ENCODE results near the gene EVI5L.
"Not testable (repeated sequence)": the region's sequence is repeated elsewhere in the genome, so short reads cannot be mapped to it uniquely, and the experiment has no call there.

The EVI5L gene

DNA sequence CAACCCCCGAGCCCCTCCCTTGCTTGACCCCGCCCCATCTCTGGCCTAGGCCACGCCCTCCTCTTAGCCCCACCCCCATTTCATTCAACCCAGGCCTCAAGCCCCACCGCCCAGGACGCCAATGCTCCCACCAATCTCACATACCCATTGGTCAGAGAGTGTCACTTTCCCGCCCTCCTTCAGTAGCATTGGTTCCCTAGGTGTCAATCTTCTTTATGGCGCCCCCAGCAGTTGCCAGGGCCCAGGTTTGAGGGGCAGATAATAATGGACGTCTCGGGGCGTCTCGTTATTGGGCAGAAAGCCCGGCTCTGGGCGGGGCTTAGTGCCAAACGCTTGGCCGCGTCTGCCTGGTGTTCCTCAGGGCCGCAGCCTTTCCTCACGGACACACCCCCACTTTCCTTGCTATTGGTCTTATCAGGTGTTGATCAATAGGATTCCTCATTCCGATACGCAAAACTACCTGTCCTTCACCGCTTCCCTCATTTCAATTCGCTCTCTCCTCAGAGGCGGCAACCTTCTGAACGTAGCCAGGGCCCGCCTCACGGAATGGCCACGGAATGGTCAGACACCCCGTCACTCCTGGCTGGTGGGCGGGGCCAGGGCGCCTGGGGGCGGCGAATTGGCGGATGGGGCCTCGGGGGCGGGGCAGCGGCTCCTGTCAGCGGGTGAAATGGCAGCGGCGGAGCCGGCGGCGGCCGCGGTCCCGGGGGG lies at the start of gene EVI5L:
EVI5L (plus strand) TSS at position 658 of the 711 bp plus-strand sequence. CDS start 16,325 bp downstream, outside the sequence.
- DNase-seq (ENCODE audit: low read depth), result peak; percentile 99

DNA sequence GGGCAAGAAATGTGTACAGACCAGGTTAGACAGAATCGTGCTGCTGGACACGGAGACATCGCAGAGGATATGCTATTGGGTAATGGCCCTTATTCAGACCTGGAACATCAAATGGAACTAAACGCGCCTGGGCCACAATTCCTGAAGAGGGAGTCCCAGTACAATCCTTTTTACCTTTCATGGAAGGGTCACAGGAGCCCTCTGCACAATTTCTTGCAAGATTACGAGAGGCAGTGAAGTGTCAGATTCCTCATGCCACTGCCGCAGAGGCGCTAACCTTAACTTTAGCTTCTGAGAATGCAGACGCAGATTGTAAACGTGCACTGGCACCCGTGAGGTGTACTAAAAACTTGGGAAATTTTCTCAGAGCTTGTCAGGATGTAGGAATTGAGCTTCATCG lies 48.9 kb upstream of the EVI5L start:
- no peak for DNase-seq (ENCODE audit: low read depth)

DNA sequence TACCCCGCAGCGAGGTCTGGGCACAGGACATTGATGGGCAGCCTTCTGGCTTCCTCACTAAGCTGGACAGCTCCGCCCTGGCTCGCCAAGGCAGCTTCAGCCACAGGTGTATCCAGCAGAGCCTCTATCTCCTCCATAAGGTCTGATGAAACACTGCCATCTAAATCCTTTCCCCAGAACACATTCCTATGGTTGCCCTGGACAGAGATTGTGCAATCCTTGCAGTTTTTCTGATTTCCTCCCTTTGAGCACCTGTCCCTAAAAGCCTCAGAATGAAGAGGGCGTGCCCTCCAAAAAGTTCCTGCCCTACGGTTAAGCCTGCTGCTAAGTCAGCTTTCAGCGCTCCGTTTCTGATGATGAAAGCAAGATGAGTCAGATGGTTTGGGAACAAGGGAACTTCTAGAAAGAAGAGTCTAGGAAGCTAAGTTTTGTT lies 46.0 kb upstream of the EVI5L start:
- no peak for DNase-seq (ENCODE audit: low read depth)

DNA sequence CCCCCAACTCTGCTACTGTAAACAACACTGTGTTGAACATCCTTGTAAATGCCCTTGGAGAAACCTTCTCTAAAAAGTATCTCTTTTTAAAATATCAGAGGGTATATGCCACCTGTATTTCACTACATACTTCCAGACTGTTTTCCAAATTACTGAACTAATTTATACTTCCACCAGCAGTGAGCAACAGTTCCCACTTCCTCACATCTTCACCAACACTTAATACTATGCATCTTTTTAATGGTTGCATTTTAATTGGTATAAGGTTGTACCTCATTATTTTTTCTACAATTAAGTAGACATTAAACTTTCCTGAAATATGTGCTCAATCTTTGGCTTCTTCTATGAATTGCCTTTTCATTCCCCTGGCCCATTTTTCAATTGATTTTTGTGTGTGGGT lies 45.2 kb upstream of the EVI5L start:
- no peak for DNase-seq (ENCODE audit: low read depth)

DNA sequence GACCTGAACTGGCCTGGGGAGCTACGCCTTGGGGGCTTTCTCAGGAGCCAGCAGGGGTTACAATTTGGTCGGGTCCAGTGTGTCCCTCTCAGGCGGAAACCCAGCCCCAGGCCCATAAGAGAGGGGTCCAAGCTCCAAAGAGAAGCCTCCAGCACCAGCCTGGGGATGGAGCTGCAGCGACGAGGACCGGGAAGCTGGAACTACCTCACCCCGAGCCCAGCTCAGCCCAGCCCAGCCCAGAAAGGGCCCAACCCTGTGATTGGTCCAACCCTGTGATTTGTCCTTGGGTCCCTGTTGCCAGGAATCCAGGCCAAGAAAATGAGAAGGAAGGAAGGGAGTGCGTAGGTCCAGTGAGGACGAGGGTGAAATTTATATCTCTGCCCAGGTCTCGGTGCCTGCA lies 42.9 kb upstream of the EVI5L start:
- no peak for DNase-seq (ENCODE audit: low read depth)

DNA sequence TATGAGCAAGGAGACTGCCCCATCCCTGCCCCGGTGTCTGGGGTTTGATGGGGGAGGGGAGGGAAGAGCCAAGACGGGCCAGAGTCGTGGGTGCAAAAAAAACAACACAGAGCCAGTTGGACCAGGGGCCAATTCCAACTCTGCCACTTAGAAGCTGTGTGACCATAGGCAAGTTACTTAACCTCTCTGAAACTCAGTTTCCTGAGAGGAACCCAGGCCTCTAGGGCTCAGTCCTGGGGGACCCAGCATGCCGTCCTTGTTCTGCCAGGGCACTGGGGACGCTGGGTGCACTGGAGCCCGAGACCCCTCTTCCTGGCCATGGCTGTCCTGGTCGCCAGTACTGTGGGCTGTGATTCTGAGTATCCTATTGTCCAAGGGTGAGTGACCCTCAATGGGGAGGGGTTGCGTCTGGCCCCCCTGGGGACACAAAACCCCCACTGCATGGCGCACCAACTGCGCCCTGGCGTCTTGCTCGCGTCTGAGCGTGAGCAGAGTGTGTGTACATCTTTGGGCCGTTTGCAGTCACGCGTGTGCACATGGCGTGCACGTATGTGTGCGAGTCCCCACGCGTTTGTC lies 42.3 kb upstream of the EVI5L start:
- no peak for DNase-seq (ENCODE audit: low read depth)

DNA sequence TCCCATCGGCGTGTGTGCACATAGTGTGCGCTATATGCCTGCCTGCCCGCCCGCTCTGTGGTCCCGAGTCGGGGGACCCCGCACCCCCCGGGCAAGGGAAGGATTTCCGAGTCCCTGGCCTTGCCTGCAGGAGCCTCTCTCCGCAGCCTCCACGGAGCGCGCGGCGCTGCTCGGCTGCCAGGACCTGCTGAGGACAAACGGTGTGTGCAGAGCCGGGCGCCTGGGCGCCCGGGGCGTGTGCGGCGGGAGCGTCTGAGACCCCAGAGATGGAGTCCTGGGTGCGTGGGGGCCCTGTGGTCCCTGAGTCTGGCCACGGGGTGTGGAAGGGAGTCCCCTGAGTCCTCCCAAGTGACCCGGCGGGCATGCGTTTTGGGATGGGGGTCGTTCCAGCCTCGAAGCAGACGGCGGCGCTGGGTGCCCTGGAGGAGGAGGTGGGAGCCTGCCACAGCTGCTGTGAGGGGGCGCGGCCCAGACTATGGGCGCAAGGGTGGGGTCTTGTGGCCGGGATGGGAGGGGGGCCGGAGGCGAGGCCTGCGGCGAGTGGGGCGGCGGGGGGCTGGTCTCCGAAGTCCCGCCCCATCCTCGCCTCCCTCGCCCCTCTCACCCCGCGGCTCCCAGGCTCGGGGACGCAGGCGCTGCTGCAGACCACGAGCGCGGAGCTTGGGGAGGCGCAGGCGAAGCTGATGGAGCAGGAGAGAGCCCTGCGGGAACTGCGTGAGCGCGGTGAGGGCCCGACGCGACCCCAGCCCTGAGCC lies 41.7 kb upstream of the EVI5L start:
- no peak for DNase-seq (ENCODE audit: low read depth)

DNA sequence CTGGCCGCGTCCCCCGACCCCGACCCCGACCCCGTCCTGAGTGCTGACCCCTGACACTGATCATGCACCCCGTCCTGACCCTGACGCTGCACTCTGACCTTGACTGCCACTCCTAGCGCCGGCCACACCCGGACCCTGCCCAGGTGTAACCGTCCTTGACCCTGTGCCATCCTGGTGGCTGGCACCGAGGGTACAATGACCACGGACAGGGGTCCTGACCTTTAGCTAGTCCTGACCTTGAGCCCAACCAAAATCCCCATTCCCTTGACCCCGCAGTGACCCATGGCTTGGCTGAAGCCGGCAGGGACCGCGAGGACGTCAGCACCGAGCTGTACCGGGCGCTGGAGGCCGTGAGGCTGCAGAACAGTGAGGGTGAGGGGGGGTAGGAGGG lies 41.1 kb upstream of the EVI5L start:
- DNase-seq (ENCODE audit: low read depth), result no peak

DNA sequence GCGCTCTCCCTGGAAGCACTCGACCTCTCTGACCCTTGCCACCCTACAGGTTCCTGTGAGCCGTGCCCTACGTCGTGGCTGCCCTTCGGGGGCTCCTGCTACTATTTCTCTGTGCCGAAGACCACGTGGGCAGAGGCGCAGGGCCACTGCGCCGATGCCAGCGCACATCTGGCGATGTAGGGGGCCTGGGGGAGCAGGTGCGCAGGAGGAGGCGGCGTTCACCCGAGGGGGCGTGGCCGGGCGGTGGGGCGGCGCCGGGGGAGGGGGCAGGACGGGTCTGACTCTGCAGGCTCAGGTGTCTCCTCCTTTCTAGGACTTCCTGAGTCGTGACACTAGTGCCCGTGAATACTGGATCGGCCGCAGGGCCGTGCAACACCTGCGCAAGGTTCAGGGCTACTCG lies 40.6 kb upstream of the EVI5L start:
- no peak for DNase-seq (ENCODE audit: low read depth)

DNA sequence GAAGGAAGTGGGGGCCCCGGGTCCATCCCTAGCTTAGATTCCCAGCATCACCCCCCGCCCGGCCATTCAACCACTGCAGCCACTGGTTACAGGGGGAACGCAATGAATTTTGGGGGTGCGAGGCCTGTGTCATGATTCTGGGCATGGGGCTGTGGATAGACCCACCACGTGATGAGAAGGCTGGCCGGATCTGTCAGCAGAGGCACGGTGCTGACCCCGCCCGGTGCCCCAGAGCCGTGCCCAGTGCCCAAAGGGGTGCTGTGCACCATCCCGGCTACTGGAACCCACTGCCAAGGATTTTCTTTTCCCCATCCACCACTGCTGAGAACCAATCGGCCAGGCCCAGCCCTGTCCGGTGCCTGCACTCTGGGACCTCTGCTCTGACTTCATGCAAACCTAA lies 39.6 kb upstream of the EVI5L start:
- DNase-seq (ENCODE audit: low read depth), result no peak

DNA sequence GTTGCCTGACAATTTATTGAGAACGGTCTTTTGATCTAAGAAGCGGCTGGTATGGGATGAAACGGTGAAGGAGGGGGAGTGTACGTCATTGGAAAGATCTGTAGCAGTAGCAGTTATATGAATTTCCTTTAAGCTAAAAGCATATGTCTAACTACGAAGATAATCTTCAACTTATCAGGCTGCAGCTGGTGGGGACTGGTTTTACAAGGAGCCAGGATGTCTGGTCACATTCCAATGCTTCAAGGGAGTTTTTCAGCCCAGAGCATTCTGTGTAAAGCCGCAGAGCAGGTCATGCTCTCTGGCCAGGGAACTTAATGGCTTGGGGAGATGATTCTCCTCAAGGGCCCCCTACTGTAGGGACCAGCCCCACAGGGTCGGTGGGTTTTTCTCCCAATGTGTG lies 37.7 kb upstream of the EVI5L start:
- DNase-seq (ENCODE audit: low read depth), result no peak

DNA sequence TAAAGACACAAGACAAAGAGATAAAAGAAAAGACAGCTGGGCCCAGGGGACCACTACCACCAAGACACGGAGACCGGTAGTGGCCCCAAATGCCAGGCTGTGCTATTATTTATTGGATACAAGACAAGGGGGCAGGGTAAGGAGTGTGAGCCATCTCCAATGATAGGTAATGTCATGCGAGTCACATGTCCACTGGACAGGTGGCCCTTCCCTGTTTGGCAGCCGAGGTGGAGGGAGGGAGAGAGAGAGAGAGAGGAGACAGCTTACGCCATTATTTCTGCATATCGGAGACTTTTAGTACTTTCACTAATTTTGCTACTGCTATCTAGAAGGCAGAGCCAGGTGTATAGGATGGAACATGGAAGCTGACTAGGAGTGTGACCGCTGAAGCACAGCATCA lies 37.3 kb upstream of the EVI5L start:
- DNase-seq (ENCODE audit: low read depth), result not testable (repeated sequence)

DNA sequence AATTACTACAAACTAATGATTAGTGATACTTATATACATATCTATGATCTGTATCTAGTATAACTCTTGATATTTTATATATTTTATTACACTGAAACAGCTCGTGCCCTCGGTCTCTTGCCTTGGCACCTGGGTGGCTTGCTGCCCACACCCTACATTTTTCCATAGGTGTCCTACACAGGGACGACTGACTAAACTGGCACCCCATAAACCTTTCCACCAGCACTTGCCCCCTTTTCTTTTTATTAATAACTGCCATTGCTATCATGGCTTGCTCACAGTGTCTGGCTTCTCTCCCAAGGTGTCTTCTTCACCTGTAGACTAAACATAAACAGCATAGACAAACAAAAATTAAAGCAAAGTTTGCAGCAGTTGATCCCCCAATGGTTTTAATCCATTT lies 36.5 kb upstream of the EVI5L start:
- DNase-seq (ENCODE audit: low read depth), result no peak

DNA sequence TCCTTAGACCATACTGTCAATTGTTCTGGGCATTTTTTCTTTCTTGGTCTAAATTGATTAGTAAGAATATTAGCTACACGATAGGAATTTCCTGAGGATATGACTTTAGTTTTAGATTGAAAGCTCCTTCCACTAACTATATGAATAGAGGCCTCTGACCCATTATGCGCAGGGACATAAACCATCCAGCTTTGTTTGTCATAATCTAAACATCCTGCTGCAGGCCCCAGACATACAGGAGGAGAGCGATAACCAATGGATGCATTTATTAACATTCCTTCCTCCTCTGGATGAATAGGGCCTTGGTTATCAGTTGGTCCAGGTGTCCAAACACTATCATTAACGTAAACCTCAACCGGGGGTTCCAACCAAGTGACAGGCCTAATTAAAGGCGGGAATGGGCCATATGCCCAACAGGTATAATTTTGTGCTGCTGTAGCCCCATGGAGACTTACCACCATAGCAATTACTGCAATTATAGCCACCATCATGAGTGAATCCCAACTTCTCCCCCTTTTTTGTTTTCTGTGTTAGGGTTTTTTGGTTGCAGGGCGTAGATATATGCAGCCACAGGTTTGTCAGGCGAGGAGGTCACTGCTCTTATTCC lies 34.4 kb upstream of the EVI5L start:
- no peak for DNase-seq (ENCODE audit: low read depth)

DNA sequence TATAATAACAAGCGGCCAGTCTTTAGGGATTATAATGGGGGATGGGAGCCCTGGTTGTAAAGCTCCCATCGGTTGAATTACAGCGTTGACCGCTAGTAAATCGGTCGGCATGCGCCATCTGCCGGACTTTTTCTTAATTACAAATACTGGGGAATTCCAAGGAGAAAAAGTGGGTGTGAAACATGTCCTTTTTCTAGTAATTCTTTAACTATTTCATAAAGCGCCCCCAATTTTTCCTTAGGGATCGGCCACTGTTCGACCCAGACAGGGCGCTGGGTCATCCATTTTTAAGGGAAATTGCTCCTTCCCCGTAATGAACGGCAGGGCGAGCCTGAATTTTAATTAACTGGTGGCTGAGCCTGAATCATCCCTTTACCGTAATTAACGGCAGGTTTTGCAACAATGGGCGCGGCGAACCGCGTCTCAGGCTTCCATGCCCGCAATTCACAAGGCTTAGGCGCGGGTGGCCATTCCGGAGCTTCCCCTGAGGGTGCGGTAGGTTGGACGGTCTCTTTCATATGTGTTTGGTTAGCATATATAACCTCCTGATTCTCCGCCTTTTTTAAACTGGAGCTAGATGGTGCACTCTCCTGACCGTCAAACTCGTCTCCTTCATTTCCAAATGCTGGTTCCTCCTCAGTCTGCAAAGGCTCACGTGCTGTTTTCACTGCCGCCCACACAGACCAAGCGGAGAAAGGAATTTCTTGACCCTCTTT lies 30.2 kb upstream of the EVI5L start:
- DNase-seq (ENCODE audit: low read depth), result peak; percentile 30

DNA sequence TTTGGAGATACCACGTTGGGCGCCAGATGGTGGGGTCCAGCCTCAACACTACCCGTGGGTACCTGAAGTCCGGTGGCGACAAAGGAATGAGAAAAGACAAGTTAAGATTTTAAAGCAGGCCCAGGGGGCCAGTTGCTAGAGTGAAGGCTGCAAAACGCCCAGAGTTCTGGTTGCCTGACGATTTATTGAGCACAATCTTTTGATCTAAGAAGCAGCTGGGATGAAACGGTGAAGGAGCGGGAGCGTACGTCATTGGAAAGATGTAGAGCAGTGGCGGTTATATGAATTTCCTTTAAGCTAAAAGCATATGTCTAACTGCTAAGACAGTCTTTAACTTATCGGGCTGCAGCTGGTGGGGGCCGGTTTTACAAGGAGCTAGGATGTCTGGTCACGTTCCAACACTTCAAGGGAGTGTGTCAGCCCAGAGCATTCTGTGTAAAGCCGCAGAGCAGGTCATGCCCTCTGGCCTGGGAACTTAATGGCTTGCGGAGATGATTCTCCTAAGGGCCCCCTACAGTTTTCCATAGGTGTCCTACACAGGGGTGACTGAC lies 28.9 kb upstream of the EVI5L start:
- no peak for DNase-seq (ENCODE audit: low read depth)

DNA sequence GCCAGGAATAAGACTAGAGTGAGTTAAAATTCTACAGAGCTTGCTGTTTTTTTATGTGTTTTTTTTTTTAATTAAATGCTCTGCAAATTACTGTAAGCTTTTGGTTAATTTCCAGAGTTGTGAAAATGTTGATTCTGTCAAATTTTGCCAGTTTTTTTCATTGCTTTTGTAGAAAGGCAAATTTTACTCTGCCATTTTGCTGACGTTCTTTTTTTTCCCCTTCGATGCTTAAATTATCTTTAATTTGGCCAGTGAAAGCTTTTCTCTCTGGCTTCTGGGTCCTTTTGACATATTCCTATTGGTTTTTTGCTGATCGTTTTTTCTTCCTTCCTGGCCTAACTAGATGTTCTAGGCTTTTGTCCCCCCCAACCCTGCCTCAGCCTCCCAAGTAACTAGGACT lies 23.8 kb upstream of the EVI5L start:
- no peak for DNase-seq (ENCODE audit: low read depth)

DNA sequence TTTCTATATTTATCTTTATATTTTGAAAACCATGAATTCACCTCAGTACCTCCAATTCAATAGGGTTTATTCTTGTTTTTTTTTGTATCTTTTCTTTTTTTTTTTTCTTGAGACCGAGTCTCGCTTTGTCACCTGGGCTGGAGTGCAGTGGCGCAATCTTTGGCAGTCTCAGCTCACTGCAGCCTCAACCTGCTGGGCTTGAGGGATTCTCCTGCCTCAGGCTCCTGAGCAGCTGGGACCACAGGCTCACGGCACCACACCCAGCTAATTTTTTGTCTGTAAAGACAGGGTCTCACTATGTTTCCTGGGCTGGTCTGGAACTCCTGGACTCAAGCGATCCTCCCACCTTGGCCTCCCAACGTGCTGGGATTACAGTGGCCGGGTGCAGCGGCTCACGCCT lies 23.1 kb upstream of the EVI5L start:
- no peak for DNase-seq (ENCODE audit: low read depth)

DNA sequence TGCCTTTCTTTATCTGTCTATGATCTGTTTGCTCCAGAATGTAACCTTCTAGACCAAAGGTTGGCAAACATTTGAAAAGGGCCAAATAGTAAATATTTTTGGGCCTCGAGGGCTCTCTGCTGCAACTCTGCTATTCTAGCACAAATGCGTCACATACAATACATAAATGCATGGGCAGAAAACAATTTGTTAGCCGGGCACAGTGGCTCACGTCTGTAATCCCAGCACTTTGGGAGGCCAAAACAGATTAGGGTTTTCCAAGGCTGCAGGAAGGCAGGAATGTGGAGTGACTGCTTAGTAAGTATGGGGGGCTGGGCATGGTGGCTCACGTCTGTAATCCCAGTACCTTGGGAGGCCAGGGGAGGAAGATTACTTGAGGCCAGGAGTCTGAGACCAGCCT lies 21.9 kb upstream of the EVI5L start:
- no peak for DNase-seq (ENCODE audit: low read depth)

DNA sequence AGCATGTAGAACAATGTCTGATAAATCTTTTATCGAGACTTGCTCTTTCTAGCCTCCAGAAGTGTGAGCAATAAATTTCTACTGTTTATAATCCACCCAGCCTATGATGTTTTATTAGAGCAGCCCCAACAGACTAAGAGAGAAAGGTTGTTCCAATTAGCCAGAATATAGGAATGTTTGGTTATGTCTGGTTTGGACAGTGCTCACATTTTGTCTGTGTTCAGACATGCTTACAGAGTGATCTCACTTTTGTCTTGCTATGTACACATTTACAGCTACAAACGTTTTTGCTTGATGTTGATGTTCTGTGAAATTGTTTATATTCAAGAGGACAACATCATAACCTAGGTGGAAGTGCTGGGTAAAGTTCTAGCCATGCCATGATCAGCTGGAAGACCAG lies 18.0 kb upstream of the EVI5L start:
- DNase-seq (ENCODE audit: low read depth), result no peak

DNA sequence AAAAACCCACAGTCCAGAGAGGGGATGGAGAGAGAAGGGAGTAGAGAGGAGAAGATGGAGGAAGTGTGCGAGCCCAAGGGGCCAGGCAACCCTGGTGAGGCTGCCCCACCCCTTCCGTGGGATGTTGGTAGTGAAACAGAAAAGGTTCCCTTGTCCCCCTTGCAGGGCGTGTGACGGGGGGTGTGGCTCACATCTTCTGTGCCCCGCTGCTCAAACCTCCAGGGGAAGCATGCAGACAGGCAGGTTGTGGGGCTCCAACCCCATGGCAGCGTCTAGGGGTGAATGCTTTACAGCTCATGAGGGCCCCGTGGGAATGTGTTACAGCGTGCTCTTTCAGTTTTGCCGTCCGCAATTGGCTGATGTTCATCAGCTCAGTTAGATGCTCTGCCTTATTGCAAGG lies 14.7 kb upstream of the EVI5L start:
- DNase-seq (ENCODE audit: low read depth), result no peak

DNA sequence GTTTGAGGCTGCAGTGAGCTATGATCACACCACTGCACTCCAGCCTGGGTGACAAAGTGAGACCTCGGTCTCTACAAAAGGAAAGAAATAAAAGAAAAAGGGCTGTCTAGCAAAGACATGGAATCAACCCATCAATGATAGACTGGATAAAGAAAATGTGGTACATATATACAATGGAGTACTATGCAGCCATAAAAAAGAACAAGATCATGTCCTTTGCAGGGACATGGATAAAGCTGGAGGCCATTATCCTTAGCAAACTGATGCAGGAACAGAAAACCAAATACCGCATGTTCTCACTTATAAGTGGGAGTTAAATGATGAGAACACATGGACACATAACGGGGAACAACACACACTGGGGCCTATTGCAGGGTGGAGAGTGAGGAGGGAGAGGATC lies 14.0 kb upstream of the EVI5L start:
- not testable (repeated sequence) for DNase-seq (ENCODE audit: low read depth)

Data from stimulated activated CD8-positive, alpha-beta memory T cell treated with anti-CD3 and anti-CD28 coated beads, Interleukin-7, amount 100 ng/mL, for 24 hours (primary cell).